GM19395 (cell line): ENCODE results near the gene SCN5A.

Experiments
- ATAC-seq: cut with Tn5 transposase; IDR thresholded peaks from one replicate; pipeline ENCODE4 v1.9.1; 2021; ENCODE audit warnings: mild to moderate bottlenecking, moderate library complexity; ENCODE audit not compliant: unreplicated experiment

Gene SCN5A

DNA sequence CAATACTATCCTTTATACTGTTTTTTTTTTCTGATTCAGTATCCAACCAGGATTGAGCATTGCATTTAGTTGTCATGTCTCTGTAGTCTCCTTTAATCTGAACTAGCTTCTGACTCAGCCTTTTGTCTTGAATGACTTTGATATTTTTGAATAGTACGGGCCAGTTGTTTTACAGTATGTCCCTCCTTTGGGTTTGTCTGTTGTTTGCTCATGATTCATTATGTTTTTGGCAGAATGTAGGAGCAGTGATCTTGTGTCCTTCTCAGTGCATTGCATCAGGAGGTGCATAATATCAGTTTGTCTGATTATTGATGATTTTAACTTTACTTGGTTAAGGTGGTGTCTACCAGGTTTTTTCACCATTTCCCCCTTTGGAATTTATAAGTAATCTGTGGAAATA lies 132.8 kb downstream of the SCN5A start:
- ATAC-seq = no peak

GRCh38 chr3:38515367-38515766 lies 134.1 kb downstream of the SCN5A start:
- ATAC-seq = no peak

DNA sequence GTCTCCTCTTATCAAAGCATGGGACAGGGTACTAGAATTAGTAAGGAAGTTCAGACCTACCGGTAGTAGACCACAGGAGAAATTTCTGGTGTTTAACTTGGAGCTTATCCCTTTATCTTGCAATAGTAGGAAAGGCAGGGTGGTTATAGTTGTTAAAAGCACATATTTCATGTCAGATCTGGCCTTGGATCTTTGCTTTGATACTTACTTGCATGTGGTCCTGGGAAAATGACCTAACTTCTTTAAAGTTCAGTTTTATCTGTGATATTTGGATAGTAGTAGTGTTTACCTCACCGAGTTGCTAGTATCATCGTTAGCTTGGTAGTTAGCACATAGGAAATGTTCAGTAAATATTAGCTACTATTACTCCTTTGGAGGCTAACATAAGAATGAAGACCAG lies 137.9 kb downstream of the SCN5A start:
- ATAC-seq = no peak

- ATAC-seq = no peak
These were observed 138.9 kb downstream of the SCN5A start for GRCh38 chr3:38510631-38511030.

DNA sequence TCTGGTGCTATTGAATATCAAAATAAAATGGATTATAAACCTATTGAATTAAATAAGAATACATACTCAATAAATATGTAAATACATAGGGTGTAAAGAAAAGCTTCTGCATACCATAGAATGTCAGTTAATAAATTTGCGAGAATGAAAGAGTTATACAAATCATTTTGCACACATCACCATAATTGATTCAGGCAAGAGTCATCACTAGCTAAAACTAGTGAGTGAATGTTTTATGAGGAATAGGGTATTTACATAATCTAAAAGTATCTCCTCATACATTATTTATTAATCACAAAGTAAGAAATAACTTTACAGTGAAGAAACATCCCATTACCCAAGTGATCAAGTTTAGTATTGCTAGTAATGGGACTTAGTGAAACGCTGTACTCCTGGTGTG lies 139.8 kb downstream of the SCN5A start:
- no peak for ATAC-seq

- ATAC-seq = peak; percentile 100
These were observed 142.4 kb downstream of the SCN5A start for GRCh38 chr3:38507120-38507519.

DNA sequence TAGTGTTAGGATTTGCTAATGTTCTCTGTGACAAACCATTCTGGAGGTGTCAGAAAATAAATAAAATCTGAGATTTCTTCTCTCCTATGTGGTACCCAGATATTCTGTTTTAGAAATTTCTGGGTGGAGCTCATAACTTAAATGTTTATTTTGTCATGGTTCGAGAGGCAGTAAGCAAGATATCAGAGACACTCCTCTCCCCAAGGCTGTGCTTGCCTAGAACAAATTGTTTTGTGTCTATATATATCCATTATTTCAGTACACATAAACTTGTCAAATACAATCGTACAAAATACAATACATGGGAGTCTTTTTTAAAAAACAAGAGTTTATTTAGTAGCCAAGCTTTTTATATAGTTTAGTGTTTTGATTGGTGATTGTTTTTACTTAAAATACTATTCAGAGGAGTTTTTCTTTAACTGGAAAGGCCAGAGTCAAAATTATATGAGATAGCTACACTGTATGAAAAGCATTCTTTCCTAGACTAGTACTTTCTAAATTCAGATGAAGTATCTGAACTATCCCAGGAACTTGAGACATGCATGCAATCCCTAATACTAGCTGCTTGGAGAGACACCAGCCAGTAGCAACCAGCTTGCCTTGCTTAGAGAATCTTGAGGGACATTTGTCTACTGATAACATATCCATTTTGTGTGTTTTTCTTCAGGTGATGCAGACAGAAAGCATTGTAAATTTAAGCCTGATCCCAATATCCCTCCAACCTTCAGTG lies 148.6 kb downstream of the SCN5A start:
- no peak for ATAC-seq
